ENCODE measurements around the gene LARGE1. TPM values are rescaled to one million over a fixed set of nuclear protein-coding genes. Genes with fewer than 3 reads are reported as not detected.

LARGE1 gene
- total and polyA plus RNA-seq, 2 of the 8 experiments (the other 6 are each of a cell fraction or from before 2014, with no cell fraction given), result 43.7 to 83.0 TPM

DNA sequence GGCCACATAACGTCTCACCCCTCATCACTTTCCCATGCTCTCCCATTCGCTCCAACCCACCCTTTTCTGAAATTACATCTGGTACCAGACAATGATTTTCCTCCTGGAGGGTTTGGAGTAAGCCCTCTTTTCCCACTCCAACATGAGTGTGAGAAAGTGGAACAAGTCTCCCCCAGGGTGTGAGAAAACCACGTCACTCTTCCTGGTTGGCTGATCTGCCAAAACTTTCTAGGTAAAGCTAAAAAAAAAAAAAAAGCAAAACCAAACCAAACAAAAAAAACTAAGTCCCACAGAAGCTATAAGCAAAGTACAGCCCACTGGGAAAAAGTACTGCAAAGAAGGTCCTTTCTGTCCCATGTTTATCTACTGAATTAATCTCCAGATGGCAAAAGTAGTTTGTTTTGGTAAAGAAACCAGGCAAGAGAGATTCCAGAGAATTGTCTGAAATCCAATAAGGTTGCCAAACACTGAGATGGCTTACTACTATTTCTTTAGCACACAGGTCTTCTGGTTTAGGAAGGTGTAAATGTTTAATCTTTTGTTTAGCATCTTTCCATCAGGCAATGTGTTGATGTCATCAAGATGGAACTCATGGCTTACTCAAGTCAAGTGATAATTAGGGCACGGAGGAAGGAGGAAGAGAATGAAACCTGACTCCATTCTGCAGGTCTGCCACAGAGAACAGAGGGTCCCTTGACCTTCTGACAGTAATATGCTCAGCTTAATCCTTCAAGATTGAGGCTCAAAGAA, 395.6 kb downstream of the LARGE1 start:
- no peak for FAIRE-seq
- Histone ChIP-seq H4K91ac (replicated peaks; ENCODE audit: insufficient read length, low read length) (no peak overlapping the region), H3K9me3 (ENCODE audit: insufficient read depth in 2 of 2, low read depth in 1 of 2, low read length in 1 of 2) (peaks cover 5 to 6% of the 10 kb centered on the region in 2 experiments; a peak in 3 of 4 replicates), H3K79me1 (ENCODE audit: low read depth, low read length) (peaks cover 2% of the 10 kb centered on the region; the same call in 1 of the 2 replicates), H3K4me3 (ENCODE audit: extremely low read depth in 1 of 4, insufficient read depth in 2 of 4, low read depth in 3 of 4, low read length in 4 of 4) (no peak overlapping the region), H4K8ac (ENCODE audit: extremely low read depth, insufficient read depth, low read length) (no peak overlapping the region), H3K79me2 (ENCODE audit: control insufficient read depth in 1 of 2, insufficient read depth in 2 of 2, low read length in 2 of 2) (peaks cover 0 to 23% of the 10 kb centered on the region in 2 experiments; a peak in 2 of 4 replicates), H3K9ac (replicated peaks in 1 of 4; ENCODE audit: extremely low read depth in 1 of 4, low read depth in 3 of 4, low read length in 3 of 4) (no peak overlapping the region), H2BK5ac (ENCODE audit: low read depth, low read length) (no peak overlapping the region), H2BK12ac (ENCODE audit: low read depth, low read length) (no peak overlapping the region), H3K23me2 (ENCODE audit: low read depth, low read length) (no peaks in the 10 kb centered on the region), H2BK120ac (replicated peaks; ENCODE audit: low read depth, low read length) (no peak overlapping the region), H3K14ac (ENCODE audit: insufficient read length) (no peak overlapping the region), H3K27me3 (replicated peaks in 1 of 4; ENCODE audit: control insufficient read depth in 3 of 4, extremely low read depth in 1 of 4, insufficient read depth in 3 of 4, low read length in 3 of 4) (no peaks in the 10 kb centered on the region), H2AK5ac (ENCODE audit: low read depth, low read length) (no peak overlapping the region), H3K4me1 (replicated peaks in 1 of 4; ENCODE audit: control insufficient read depth in 3 of 4, insufficient read depth in 4 of 4, low read length in 3 of 4) (peaks cover 0 to 8% (median 2%) of the 10 kb centered on the region in 4 experiments; a peak in 4 of 7 replicates), H4K5ac (ENCODE audit: insufficient read length, low read depth, low read length) (no peak overlapping the region), H2AFZ (ENCODE audit: low read length) (no peak overlapping the region), H3K27ac (ENCODE audit: low read depth, low read length) (no peak overlapping the region), H3K4me2 (ENCODE audit: insufficient read depth in 1 of 2, low read depth in 2 of 2, low read length in 2 of 2) (no peak overlapping the region), H3K18ac (ENCODE audit: extremely low read depth, low read length) (no peak overlapping the region), H2BK15ac (ENCODE audit: low read length) (no peak overlapping the region), H3K56ac (replicated peaks; ENCODE audit: insufficient read length, low read depth, low read length) (no peak overlapping the region), H2BK20ac (ENCODE audit: low read length) (no peak overlapping the region), H3K4ac (replicated peaks; ENCODE audit: insufficient read length, low read depth, low read length) (no peak overlapping the region), H3K23ac (ENCODE audit: insufficient read length) (no peak overlapping the region), H4K20me1 (replicated peaks in 1 of 2; ENCODE audit: control insufficient read depth in 1 of 2, insufficient read depth in 2 of 2, low read length in 2 of 2) (peaks cover 0 to 2% of the 10 kb centered on the region in 2 experiments), H3K36me3 (ENCODE audit: control insufficient read depth in 2 of 4, insufficient read depth in 4 of 4, low read length in 3 of 4) (peaks cover 0 to 7% (median 1%) of the 10 kb centered on the region in 4 experiments; a peak in 3 of 8 replicates)
- TF ChIP-seq USF2 (IDR thresholded peaks at IDR 0.05; ENCODE audit: low read length), result no peak
- TF ChIP-seq NANOG (IDR thresholded peaks at IDR 0.05; ENCODE audit: insufficient read depth, low read depth, low read length, poor library complexity, severe bottlenecking), result no peak
- TF ChIP-seq SP2 (IDR thresholded peaks at IDR 0.05; ENCODE audit: low read length), result no peak
- no peak for TF ChIP-seq HDAC2 (IDR thresholded peaks at IDR 0.05; ENCODE audit: borderline replicate concordance in 1 of 2, low read depth in 2 of 2, low read length in 2 of 2)
- no peak for TF ChIP-seq RAD21 (IDR thresholded peaks at IDR 0.05 in 1 of 2, conservative IDR thresholded peaks at IDR 0.05 in 1 of 2; ENCODE audit: low read depth in 2 of 2, low read length in 2 of 2)
- TF ChIP-seq, protein P1, sequence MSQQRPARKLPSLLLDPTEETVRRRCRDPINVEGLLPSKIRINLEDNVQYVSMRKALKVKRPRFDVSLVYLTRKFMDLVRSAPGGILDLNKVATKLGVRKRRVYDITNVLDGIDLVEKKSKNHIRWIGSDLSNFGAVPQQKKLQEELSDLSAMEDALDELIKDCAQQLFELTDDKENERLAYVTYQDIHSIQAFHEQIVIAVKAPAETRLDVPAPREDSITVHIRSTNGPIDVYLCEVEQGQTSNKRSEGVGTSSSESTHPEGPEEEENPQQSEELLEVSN (IDR thresholded peaks at IDR 0.05), result no peak
- 76% methylated on average over 4 of the region's 4 CpGs; no CpG with 5 or more reads in 1 of the 2 experiments for WGBS, 2 experiments (ENCODE audit: extremely low coverage in 1 of 2, insufficient coverage in 1 of 2, insufficient read length in 1 of 2, insufficient replicate concordance in 2 of 2, low coverage in 1 of 2, low lambda C conversion rate in 2 of 2, missing lambda C conversion rate in 1 of 2)
- no peak for DNase-seq (ENCODE audit: low read depth in 1 of 2, low spot score in 2 of 2)
- ChIA-PET POLR2A (ENCODE audit: partially characterized antibody) (no interaction called here), CTCF (ENCODE audit: partially characterized antibody) (interaction anchor here (1.1 to 1.6 kb wide), 4 partner anchors 9 to 331 kb away, joined by 3 to 4 read pairs (median 3); no protein-coding TSS in a partner anchor)
